Loucy (cell line): Measurements from ENCODE around the gene PCDHGB5.
A peak's percentile ranks its signal among the peaks of the same experiment; 100 is the strongest.
"Not testable (repeated sequence)": the region's sequence is repeated elsewhere in the genome, so short reads cannot be mapped to it uniquely, and the experiment has no call there.

Experiments used
- H2AFZ ChIP-seq: fragments of 200-600 bp; sonication (generic); 2 replicates; pipeline ENCODE4 v1.6.0; 2016; ENCODE audit warnings: antibody characterized with exemption, mild to moderate bottlenecking, low read length, moderate library complexity
- H3F3A ChIP-seq: fragments of 200-600 bp; 2 replicates; pipeline ENCODE4 v1.6.0; 2016; ENCODE audit warnings: antibody characterized with exemption, low read depth, mild to moderate bottlenecking
- H3K27me3 ChIP-seq: fragments of 200-600 bp; sonication (generic); 2 replicates; pipeline ENCODE4 v1.6.1; 2014; ENCODE audit warnings: low read length, mild to moderate bottlenecking; ENCODE audit not compliant: insufficient read depth, poor library complexity, severe bottlenecking
- H3K36me3 ChIP-seq: fragments of 200-600 bp; sonication (generic); 2 replicates; pipeline ENCODE4 v1.6.1; 2016; ENCODE audit warnings: low read length; ENCODE audit not compliant: insufficient read depth
- H3K4me1 ChIP-seq: fragments of 200-600 bp; sonication (generic); 2 replicates; pipeline ENCODE4 v1.5.1; 2014; ENCODE audit warnings: low read length, mild to moderate bottlenecking; ENCODE audit not compliant: insufficient read depth, poor library complexity, severe bottlenecking
- H3K4me2 ChIP-seq: fragments of 200-600 bp; sonication (generic); 2 replicates; pipeline ENCODE4 v1.6.0; 2014; ENCODE audit warnings: antibody characterized with exemption, low read length, low read depth, mild to moderate bottlenecking; ENCODE audit not compliant: poor library complexity, severe bottlenecking
- H3K4me3 ChIP-seq: fragments of 200-600 bp; sonication (generic); 2 replicates; pipeline ENCODE4 v1.5.1; 2014; ENCODE audit warnings: low read length, mild to moderate bottlenecking, mixed read lengths; ENCODE audit not compliant: poor library complexity, severe bottlenecking
- H3K79me2 ChIP-seq: fragments of 200-600 bp; sonication (generic); 2 replicates; pipeline ENCODE4 v1.6.1; 2014; ENCODE audit warnings: low read length; ENCODE audit not compliant: insufficient read depth
- H3K9ac ChIP-seq: fragments of 200-600 bp; sonication (generic); 2 replicates; pipeline ENCODE4 v1.6.0; 2014; ENCODE audit warnings: mild to moderate bottlenecking, low read depth, low read length, moderate library complexity; ENCODE audit not compliant: poor library complexity, severe bottlenecking
- H3K9me2 ChIP-seq: fragments of 200-600 bp; sonication (generic); replicated peaks from 2 replicates; pipeline ENCODE4 v1.6.1; 2016; ENCODE audit warnings: low read depth, low read length, mixed read lengths
- H3K9me3 ChIP-seq: fragments of 200-600 bp; sonication (generic); 2 replicates; pipeline ENCODE4 v1.6.1; 2014; ENCODE audit warnings: mild to moderate bottlenecking, antibody characterized with exemption, low read length, low read depth; ENCODE audit not compliant: insufficient read depth
- H4K20me1 ChIP-seq: fragments of 200-600 bp; sonication (generic); 2 replicates; pipeline ENCODE4 v1.6.0; 2014; ENCODE audit warnings: antibody characterized with exemption, low read length, mild to moderate bottlenecking; ENCODE audit not compliant: insufficient read depth, poor library complexity, severe bottlenecking
- CTCF ChIP-seq: fragments of 200-600 bp; sonication (generic); conservative IDR thresholded peaks from 2 replicates; pipeline ENCODE4 v1.5.1; 2014; ENCODE audit warnings: mild to moderate bottlenecking, antibody characterized with exemption, low read length
- EZH2phosphoT487 ChIP-seq: fragments of 200-600 bp; IDR thresholded peaks from 2 replicates; pipeline ENCODE4 v1.6.1; 2018; ENCODE audit warnings: antibody characterized with exemption, mild to moderate bottlenecking, moderate library complexity, borderline replicate concordance

PCDHGB5 gene

GRCh38 chr5:141413540-141414069, 15.9 kb downstream of the PCDHGB5 start:
- Histone ChIP-seq H3K9me2 (no peaks in the 10 kb centered on the region), H3K9me3 (no peaks in the 10 kb centered on the region), H3K79me2 (no peaks in the 10 kb centered on the region), H3K27me3 (no peaks in the 10 kb centered on the region), H3K4me3 (no peak overlapping the region), H2AFZ (no peak overlapping the region), H3K4me2 (no peak overlapping the region), H3F3A (no peaks in the 10 kb centered on the region), H3K9ac (no peak overlapping the region), H3K4me1 (no peaks in the 10 kb centered on the region), H3K36me3 (no peaks in the 10 kb centered on the region), H4K20me1 (no peaks in the 10 kb centered on the region)
- TF ChIP-seq CTCF, result no peak
- no peak for TF ChIP-seq EZH2phosphoT487

- H3K36me3 ChIP-seq, H3K4me2 ChIP-seq, H3K4me1 ChIP-seq: not testable (repeated sequence)
Observed at GRCh38 chr5:141414548-141415274, 17.0 kb downstream of the PCDHGB5 start.

GRCh38 chr5:141415275-141415618, 17.5 kb downstream of the PCDHGB5 start:
- H3K79me2 ChIP-seq, H3K4me3 ChIP-seq: not testable (repeated sequence)

More at GRCh38 chr5:141414548-141415274, 17.0 kb downstream of the PCDHGB5 start:
- not testable (repeated sequence) for H3K4me3 ChIP-seq, H2AFZ ChIP-seq, H4K20me1 ChIP-seq, H3K9me3 ChIP-seq, H3K9me2 ChIP-seq, H3K9ac ChIP-seq, H3K79me2 ChIP-seq, H3F3A ChIP-seq, H3K27me3 ChIP-seq

GRCh38 chr5:141417494-141418172, 19.9 kb downstream of the PCDHGB5 start, which contains the start of gene PCDHGB7:
Gene PCDHGB7 (plus strand): TSS chr5:141417677. CDS start chr5:141417860, 183 bp downstream.
- H3F3A ChIP-seq, H2AFZ ChIP-seq, H3K9me3 ChIP-seq, H4K20me1 ChIP-seq, H3K9ac ChIP-seq, H3K79me2 ChIP-seq, H3K4me1 ChIP-seq, H3K27me3 ChIP-seq, H3K9me2 ChIP-seq, H3K4me2 ChIP-seq, H3K36me3 ChIP-seq: not testable (repeated sequence)
- peak; percentile 60 for TF ChIP-seq CTCF
- peak within 1 kb of the TSS; percentile 21 for H3K4me3 ChIP-seq

More at GRCh38 chr5:141415275-141415618, 17.5 kb downstream of the PCDHGB5 start:
- not testable (repeated sequence) for H3K9ac ChIP-seq, H3K9me3 ChIP-seq, H3K4me2 ChIP-seq, H2AFZ ChIP-seq, H3F3A ChIP-seq, H3K4me1 ChIP-seq, H4K20me1 ChIP-seq, H3K9me2 ChIP-seq, H3K36me3 ChIP-seq, H3K27me3 ChIP-seq
